SK-N-SH (cell line): ENCODE results near the gene BCL6B. TPM values are rescaled to one million over a fixed set of nuclear protein-coding genes. Genes with fewer than 3 reads are reported as not detected.

Source experiments
- polyA plus RNA-seq, 3 experiments: library from polyadenylated mRNA; depleted of rRNA; stranded (reverse); fragments of >200 nt; gene quantifications; 2 replicates each; pipeline ENCODE4 v1.2.3, GENCODE V29; 2012
- small RNA-seq, 7 experiments: library from RNA; depleted of rRNA; stranded (forward); fragments of <200 nt; gene quantifications; one replicate each; pipeline ENCODE3, GENCODE V24; 2012

BCL6B gene
- polyA plus RNA-seq, 1 of the 3 experiments (the other 2 are of a cell fraction): 0.02 TPM

Small RNAs within 50 kb of the gene (small RNA-seq; reads per million reads assigned to genes)
- gene AC120057.1: 0 to 0.06 (median 0) reads per million in 7 experiments

Other genes starting within 250 kb of the BCL6B start
- not detected in 2 replicates for gene FBXO39, start 246.8 kb upstream of the BCL6B start, polyA plus RNA-seq (2012; rRNA removed)
- gene TEKT1, start 191.3 kb upstream of the BCL6B start, polyA plus RNA-seq (2012; rRNA removed): not detected in 2 replicates
- not detected in 2 replicates for gene ALOX12, start 27.0 kb upstream of the BCL6B start, polyA plus RNA-seq (2012; rRNA removed)
- 220 and 317 TPM in 2 replicates for gene RNASEK, start 10.4 kb upstream of the BCL6B start, polyA plus RNA-seq (2012; rRNA removed)
- 2.5 and 3.9 TPM in 2 replicates for gene SLC16A13, start 13.0 kb downstream of the BCL6B start, polyA plus RNA-seq (2012; rRNA removed)
- gene SLC16A11, start 21.0 kb downstream of the BCL6B start, polyA plus RNA-seq (2012; rRNA removed): 0.12 and 0.18 TPM in 2 replicates
- not detected in 2 replicates for gene CLEC10A, start 57.2 kb downstream of the BCL6B start, polyA plus RNA-seq (2012; rRNA removed)
- gene ASGR2, start 91.8 kb downstream of the BCL6B start, polyA plus RNA-seq (2012; rRNA removed): not detected in 2 replicates
- 2.0 and 2.1 TPM in 2 replicates for gene ASGR1, start 156.3 kb downstream of the BCL6B start, polyA plus RNA-seq (2012; rRNA removed)
- 22.1 and 30.5 TPM in 2 replicates for gene DLG4, start 196.8 kb downstream of the BCL6B start, polyA plus RNA-seq (2012; rRNA removed)
- 635 and 796 TPM in 2 replicates for gene ACADVL, start 196.9 kb downstream of the BCL6B start, polyA plus RNA-seq (2012; rRNA removed)
- gene DVL2, start 211.5 kb downstream of the BCL6B start, polyA plus RNA-seq (2012; rRNA removed): 6.9 and 8.3 TPM in 2 replicates
- gene PHF23, start 216.4 kb downstream of the BCL6B start, polyA plus RNA-seq (2012; rRNA removed): 53.3 and 58.5 TPM in 2 replicates
- gene GABARAP, start 219.4 kb downstream of the BCL6B start, polyA plus RNA-seq (2012; rRNA removed): 585 and 637 TPM in 2 replicates
- gene CTDNEP1, start 228.7 kb downstream of the BCL6B start, polyA plus RNA-seq (2012; rRNA removed): 111 and 124 TPM in 2 replicates
- gene ELP5, start 229.2 kb downstream of the BCL6B start, polyA plus RNA-seq (2012; rRNA removed): 45.4 and 52.1 TPM in 2 replicates
- gene CLDN7, start 239.4 kb downstream of the BCL6B start, polyA plus RNA-seq (2012; rRNA removed): 2.9 and 5.0 TPM in 2 replicates